AG08396 (cell line): ENCODE results near the gene POLR1A.
"Not testable (repeated sequence)": the region's sequence is repeated elsewhere in the genome, so short reads cannot be mapped to it uniquely, and the experiment has no call there.

ENCODE experiments used
- DNase-seq: peaks from one replicate; pipeline ENCODE4 v3.0.0; 2012; ENCODE audit warnings: low spot score, mixed read lengths

Gene POLR1A

GRCh38 chr2:85998071-85998991 is 107.4 kb downstream of the POLR1A start:
- peak; percentile 77 for DNase-seq

- DNase-seq = peak; percentile 45
These were observed 108.4 kb downstream of the POLR1A start for GRCh38 chr2:85997017-85997970.

GRCh38 chr2:85996591-85996990 is 109.1 kb downstream of the POLR1A start:
- no peak for DNase-seq

- no peak for DNase-seq
These were observed 109.8 kb downstream of the POLR1A start for GRCh38 chr2:85995648-85996529.

GRCh38 chr2:85994897-85995647 is 110.6 kb downstream of the POLR1A start:
- DNase-seq = no peak

GRCh38 chr2:85994421-85994777 is 111.3 kb downstream of the POLR1A start:
- no peak for DNase-seq

GRCh38 chr2:85992611-85993010 is 113.1 kb downstream of the POLR1A start:
- no peak for DNase-seq

GRCh38 chr2:85992053-85992452 is 113.6 kb downstream of the POLR1A start:
- DNase-seq = not testable (repeated sequence)

- DNase-seq = no peak
These were observed 115.6 kb downstream of the POLR1A start for GRCh38 chr2:85990084-85990483.

- no peak for DNase-seq
These were observed 116.3 kb downstream of the POLR1A start for GRCh38 chr2:85989288-85989865.

GRCh38 chr2:85988914-85989270 is 116.8 kb downstream of the POLR1A start:
- no peak for DNase-seq

- no peak for DNase-seq
These were observed 117.3 kb downstream of the POLR1A start for GRCh38 chr2:85988175-85988913.

- DNase-seq = no peak
These were observed 118.2 kb downstream of the POLR1A start for GRCh38 chr2:85987266-85988174.

GRCh38 chr2:85986121-85986520 is 119.6 kb downstream of the POLR1A start:
- DNase-seq = no peak

GRCh38 chr2:85984788-85985187 is 120.9 kb downstream of the POLR1A start:
- DNase-seq = no peak

GRCh38 chr2:85983766-85984165 is 121.9 kb downstream of the POLR1A start:
- DNase-seq = no peak

GRCh38 chr2:85981579-85982247 is 124.0 kb downstream of the POLR1A start:
- no peak for DNase-seq
